ENCODE measurements around the gene HYPK.

Gene HYPK

GRCh38 chr15:43845421-43845820 lies 45.0 kb downstream of the HYPK start:
- DNase-seq (ENCODE audit: low read depth, low spot score) = no peak

GRCh38 chr15:43851251-43851650 lies 50.9 kb downstream of the HYPK start:
- no peak for DNase-seq (ENCODE audit: low read depth, low spot score)

- DNase-seq (ENCODE audit: low read depth, low spot score) = no peak
Measured at GRCh38 chr15:43852607-43853006, 52.2 kb downstream of the HYPK start.

Data from iPS DF 19.7 (cell line).